Measurements from ENCODE around the gene CLDN6. TPM values are rescaled to one million over a fixed set of nuclear protein-coding genes. Genes with fewer than 3 reads are reported as not detected.

The CLDN6 gene
- total RNA-seq, 1 experiment from 2014 or later, result 743 TPM

DNA sequence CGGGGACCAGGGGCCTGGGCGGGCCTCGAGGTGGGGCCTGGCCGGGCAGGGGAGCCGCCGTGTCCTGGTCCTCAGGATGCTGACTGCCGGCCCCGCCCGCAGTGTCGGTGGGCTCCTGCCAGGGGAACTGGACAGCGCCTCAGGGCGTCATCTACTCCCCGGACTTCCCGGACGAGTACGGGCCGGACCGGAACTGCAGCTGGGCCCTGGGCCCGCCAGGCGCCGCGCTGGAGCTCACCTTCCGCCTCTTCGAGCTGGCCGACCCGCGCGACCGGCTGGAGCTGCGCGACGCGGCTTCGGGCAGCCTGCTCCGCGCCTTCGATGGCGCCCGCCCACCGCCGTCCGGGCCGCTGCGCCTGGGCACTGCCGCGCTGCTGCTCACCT lies 51.2 kb downstream of the CLDN6 start:
- Mint-ChIP-seq H3K27ac (no peak overlapping the region), H3K27me3 (ENCODE audit: low read depth) (peaks cover 25% of the 10 kb centered on the region), H3K36me3 (ENCODE audit: insufficient read depth in 1 of 3, low read depth in 3 of 3) (peaks cover 0 to 7% (median 6%) of the 10 kb centered on the region in 3 experiments; a peak in 4 of 7 replicates), H3K4me3 (no peak overlapping the region), H3K9me3 (no peaks in the 10 kb centered on the region; a peak in 1 of 5 replicates), H3K4me1 (peaks cover 17 to 23% of the 10 kb centered on the region in 2 experiments)
- Histone ChIP-seq H2BK5ac (ENCODE audit: insufficient read length, low read length) (no peak overlapping the region), H3K23me2 (ENCODE audit: insufficient read length, low read depth, low read length, poor library complexity, severe bottlenecking) (peaks cover 19% of the 10 kb centered on the region), H4K5ac (ENCODE audit: insufficient read length, low read depth, low read length) (no peak overlapping the region), H3K27me3 (ENCODE audit: insufficient read depth, low read length) (no peaks in the 10 kb centered on the region), H3K4me2 (ENCODE audit: insufficient read depth, insufficient read length, low read length) (no peak overlapping the region), H3K27ac (ENCODE audit: insufficient read length, low read depth, low read length) (no peak overlapping the region), H3K79me1 (ENCODE audit: insufficient read depth, low read depth, low read length, poor library complexity, severe bottlenecking) (no peaks in the 10 kb centered on the region), H3K14ac (ENCODE audit: insufficient read depth, low read length) (no peak overlapping the region), H3T11ph (ENCODE audit: low read length) (no peak overlapping the region), H2BK120ac (ENCODE audit: low read depth, low read length, poor library complexity, severe bottlenecking) (no peak overlapping the region), H3K79me2 (ENCODE audit: insufficient read depth, low read length) (no peaks in the 10 kb centered on the region), H2AK5ac (ENCODE audit: insufficient read length, low read length) (no peak overlapping the region), H3K18ac (ENCODE audit: insufficient read length, low read depth, low read length) (no peak overlapping the region), H2BK12ac (ENCODE audit: insufficient read length, low read depth, low read length) (no peak overlapping the region), H4K91ac (ENCODE audit: insufficient read length, low read depth, low read length) (no peak overlapping the region), H3K9me3 (ENCODE audit: control insufficient read depth, low read depth, low read length) (no peaks in the 10 kb centered on the region), H3K23ac (ENCODE audit: insufficient read length, low read depth, low read length) (no peak overlapping the region), H3K9ac (ENCODE audit: extremely low read depth, insufficient read length, low read length) (no peak overlapping the region), H2BK20ac (ENCODE audit: low read depth, low read length, poor library complexity, severe bottlenecking) (no peak overlapping the region), H3K4ac (ENCODE audit: low read depth, low read length) (no peak overlapping the region), H4K20me1 (ENCODE audit: control insufficient read depth, insufficient read depth, insufficient read length) (peaks cover 3% of the 10 kb centered on the region), H2BK15ac (ENCODE audit: low read depth, low read length) (no peak overlapping the region), H3K56ac (ENCODE audit: insufficient read length, low read depth, low read length) (no peak overlapping the region), H4K8ac (replicated peaks; ENCODE audit: insufficient read length, low read depth, low read length) (no peak overlapping the region), H2AFZ (ENCODE audit: low read length) (no peak overlapping the region), H3K4me1 (ENCODE audit: insufficient read depth, low read length) (no peaks in the 10 kb centered on the region; the same call in 1 of the 2 replicates)
- no peak for DNase-seq
- WGBS (ENCODE audit: extremely low coverage, insufficient read length, low lambda C conversion rate), result no CpG with 5 or more reads among the region's 46 CpGs
- TF ChIP-seq, protein P1, sequence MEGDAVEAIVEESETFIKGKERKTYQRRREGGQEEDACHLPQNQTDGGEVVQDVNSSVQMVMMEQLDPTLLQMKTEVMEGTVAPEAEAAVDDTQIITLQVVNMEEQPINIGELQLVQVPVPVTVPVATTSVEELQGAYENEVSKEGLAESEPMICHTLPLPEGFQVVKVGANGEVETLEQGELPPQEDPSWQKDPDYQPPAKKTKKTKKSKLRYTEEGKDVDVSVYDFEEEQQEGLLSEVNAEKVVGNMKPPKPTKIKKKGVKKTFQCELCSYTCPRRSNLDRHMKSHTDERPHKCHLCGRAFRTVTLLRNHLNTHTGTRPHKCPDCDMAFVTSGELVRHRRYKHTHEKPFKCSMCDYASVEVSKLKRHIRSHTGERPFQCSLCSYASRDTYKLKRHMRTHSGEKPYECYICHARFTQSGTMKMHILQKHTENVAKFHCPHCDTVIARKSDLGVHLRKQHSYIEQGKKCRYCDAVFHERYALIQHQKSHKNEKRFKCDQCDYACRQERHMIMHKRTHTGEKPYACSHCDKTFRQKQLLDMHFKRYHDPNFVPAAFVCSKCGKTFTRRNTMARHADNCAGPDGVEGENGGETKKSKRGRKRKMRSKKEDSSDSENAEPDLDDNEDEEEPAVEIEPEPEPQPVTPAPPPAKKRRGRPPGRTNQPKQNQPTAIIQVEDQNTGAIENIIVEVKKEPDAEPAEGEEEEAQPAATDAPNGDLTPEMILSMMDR (conservative IDR thresholded peaks at IDR 0.05), result no peak

All from H9 (cell line).